AG08396 (cell line): ENCODE measurements around the gene PWP1.
A peak's percentile ranks its signal among the peaks of the same experiment; 100 is the strongest.
"Not testable (repeated sequence)": the region's sequence is repeated elsewhere in the genome, so short reads cannot be mapped to it uniquely, and the experiment has no call there.

Experiments used
- DNase-seq: peaks from one replicate; pipeline ENCODE4 v3.0.0; 2012; ENCODE audit warnings: low spot score, mixed read lengths

The PWP1 gene

DNA sequence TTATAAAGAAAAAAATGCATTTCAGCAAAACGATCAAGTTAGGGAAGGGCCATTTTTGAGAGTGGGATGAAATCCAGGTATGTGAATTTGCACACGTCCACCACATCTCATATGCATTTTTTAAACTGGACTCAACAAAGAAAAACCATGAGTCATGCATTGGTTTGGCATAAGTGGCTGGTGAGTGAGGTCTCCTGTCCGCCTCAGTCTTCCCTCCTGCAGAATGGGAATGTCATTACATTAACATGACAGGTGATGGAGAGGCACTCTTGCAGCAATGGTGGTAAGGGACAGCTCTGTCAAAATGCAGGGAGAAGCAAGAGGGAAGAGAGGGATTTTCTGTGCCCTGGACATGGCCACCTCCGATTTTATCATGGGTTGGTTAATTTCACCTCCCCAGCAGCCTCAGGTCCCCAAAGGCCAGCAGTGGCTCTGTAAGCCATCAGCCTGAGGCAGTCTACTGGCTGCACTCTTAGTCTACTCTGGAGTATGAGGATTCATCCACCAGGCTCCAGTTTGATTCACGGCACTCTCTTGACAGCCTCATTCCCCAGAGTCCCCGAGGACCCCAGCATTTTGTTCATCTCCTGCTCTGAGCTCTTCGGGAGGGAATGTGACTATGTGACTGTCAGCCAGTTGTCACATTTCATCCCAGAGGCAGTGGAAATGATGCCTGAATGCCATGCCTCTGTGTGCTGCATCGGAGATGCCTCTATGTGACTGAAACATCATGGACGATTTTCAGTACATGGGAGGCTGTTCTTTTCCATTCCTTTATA, 17.1 kb upstream of the PWP1 start:
- DNase-seq: no peak

GRCh38 chr12:107669946-107670345, 15.7 kb upstream of the PWP1 start:
- DNase-seq: no peak

GRCh38 chr12:107670999-107671643, 14.5 kb upstream of the PWP1 start:
- no peak for DNase-seq

GRCh38 chr12:107677671-107678070, 7.9 kb upstream of the PWP1 start:
- DNase-seq: no peak

- no peak for DNase-seq
Measured at GRCh38 chr12:107679336-107679735, 6.3 kb upstream of the PWP1 start.

DNA sequence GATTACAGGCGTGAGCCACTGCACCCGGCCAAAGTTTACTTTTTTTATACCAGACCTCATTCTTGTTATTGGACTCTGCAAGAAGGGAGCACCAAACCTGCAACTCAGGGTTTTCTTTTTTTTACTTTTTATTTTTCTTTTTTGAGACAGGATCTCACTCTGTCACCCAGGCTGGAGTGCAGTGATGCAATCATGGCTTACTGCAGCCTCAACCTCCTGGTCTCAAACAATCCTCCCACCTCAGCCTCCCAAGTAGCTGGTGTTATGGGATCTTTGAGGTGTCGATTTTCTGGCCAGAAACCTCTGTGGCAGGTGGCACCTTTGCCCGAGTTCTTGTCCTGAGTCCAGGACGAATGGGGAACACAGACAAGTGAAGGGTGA, 4.2 kb upstream of the PWP1 start:
- no peak for DNase-seq

DNA sequence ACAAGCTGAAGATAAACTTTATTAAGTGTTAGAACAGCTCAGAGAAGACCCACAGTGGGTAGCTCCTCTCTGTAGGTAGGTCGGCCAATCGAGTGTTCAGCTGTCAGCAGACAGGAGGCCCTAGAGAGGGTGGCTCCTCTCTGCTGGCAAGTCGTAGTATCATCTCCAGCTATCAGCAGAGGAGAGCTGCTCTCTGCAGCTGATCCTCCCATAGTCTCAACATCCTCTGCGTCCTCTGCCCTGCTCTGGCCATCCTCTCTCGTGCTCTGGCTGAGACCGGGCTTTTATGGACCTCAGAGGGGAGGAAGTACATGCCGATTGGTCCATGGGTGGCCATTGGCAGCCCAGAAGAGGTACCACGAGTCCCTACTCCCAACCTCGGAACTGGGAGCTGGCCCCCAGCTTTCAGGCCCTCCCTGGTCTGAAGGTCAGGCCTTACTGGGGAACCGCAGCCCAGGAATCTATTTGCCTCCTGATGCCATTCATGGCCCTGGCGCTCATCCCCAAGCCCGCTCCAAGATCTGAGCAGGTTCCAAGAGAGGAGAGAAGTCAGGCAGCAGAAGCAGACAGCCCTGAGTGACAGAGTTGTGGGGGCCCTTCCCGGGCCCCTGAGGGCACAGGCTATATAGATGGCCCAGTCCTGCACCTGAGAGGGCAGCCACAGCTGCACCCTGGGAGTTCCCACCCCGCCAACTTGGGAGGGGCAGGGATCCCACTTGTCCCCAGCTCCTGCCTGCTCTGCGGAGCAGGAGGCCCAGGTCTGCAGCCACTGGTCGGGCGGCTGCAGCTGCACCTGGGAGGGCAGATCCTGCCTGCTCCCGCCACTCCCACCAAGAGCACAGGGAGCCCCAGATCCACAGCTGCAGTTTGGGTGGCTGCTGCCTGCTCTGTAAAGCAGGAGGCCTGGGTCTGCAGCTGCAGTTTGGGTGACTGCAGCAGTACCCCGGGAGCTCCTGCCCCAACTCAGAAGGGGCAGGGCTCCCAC, 3.5 kb upstream of the PWP1 start:
- no peak for DNase-seq

DNA sequence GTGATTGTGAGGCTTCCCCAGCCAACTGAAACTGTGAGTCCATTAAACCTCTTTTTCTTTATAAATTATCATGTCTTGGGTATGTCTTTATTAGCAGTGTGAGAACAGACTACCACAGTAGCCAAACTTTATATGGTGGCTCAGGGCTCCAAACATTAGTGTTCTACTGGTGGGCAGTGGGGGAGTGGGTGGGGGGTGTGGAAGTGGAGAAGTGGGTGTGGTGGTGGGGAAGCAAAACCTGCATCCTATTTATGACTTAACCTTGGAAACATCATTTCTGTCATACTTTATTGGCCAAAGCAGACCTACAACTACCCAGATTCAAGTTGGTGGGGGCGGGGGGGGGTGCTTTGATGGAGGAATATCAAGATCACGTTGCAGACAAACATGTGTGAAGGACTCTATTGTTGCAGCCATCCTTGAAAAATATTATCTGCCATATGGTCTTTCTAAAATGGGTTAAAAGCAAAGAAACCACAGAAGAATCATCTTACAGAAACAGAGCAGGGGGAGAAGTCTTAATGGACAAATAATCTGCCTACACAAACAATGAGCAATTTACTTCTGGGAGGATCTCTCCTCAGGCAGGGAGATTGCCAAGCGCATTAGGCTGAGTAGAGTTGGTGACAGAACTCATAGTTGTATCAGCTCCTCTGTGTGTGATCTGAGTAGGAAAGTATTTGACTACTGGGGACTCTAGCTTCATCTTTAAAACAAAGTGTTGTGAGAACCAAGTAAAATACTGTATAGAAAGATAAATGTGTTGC, 1.4 kb upstream of the PWP1 start:
- DNase-seq: no peak

DNA sequence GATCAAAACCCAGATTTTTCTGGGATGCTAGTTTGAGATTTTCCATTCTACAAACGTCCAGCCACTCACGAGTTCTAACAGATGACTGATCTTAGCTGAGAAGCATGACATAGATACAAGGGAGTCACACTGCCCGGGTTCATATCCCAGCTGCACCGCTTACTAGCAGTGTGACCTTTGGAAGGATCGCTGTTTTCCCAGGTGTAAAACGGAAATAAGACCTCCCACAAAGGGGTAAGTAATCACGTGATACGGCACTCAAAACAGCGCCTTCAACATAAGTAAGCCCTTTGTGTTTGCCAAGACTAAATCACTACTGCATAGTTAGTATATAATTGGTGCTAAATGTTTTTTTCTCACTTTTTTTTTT, 624 bp upstream of the PWP1 start:
- DNase-seq: no peak

- peak; percentile 27 for DNase-seq
Measured at GRCh38 chr12:107695772-107696171, 10.2 kb downstream of the PWP1 start.

DNA sequence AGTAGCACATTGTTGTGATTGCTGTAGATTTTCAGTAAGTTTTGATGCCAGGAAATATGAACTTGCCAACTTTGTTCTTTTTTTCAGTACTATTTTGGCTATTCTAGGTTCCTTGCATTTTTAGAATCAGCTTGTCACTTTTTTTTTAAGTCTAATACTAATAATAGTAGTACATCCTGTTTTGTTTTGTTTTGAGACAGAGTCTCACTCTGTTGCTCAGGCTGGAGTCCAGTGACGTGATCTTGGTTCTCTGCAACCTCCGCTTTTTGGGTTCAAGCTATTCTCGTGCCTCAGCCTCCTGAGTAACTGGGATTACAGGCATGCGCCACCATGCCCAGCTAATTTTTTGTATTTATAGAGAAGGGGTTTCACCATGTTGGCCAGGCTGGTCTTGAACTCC, 16.5 kb downstream of the PWP1 start:
- no peak for DNase-seq

- DNase-seq: no peak
Measured at GRCh38 chr12:107704041-107704440, 18.4 kb downstream of the PWP1 start.

DNA sequence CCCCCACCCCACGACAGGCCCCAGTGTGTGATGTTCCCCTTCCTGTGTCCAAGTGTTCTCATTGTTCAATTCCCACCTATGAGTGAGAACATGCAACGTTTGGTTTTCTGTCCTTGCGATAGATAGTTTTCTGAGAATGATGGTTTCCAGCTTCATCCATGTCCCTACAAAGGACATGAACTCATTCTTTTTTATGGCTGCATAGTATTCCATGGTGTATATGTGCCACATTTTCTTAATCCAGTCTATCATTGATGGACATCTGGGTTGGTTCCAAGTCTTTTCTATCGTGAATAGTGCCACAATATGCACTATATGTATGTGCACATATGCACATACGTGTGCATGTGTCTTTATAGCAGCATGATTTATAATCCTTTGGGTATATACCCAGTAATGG, 19.9 kb downstream of the PWP1 start:
- DNase-seq: not testable (repeated sequence)

GRCh38 chr12:107715780-107716179, 30.2 kb downstream of the PWP1 start:
- no peak for DNase-seq

GRCh38 chr12:107718606-107719005, 33.0 kb downstream of the PWP1 start:
- DNase-seq: no peak

GRCh38 chr12:107727327-107727726, 41.7 kb downstream of the PWP1 start:
- not testable (repeated sequence) for DNase-seq

GRCh38 chr12:107727742-107728141, 42.1 kb downstream of the PWP1 start:
- not testable (repeated sequence) for DNase-seq

DNA sequence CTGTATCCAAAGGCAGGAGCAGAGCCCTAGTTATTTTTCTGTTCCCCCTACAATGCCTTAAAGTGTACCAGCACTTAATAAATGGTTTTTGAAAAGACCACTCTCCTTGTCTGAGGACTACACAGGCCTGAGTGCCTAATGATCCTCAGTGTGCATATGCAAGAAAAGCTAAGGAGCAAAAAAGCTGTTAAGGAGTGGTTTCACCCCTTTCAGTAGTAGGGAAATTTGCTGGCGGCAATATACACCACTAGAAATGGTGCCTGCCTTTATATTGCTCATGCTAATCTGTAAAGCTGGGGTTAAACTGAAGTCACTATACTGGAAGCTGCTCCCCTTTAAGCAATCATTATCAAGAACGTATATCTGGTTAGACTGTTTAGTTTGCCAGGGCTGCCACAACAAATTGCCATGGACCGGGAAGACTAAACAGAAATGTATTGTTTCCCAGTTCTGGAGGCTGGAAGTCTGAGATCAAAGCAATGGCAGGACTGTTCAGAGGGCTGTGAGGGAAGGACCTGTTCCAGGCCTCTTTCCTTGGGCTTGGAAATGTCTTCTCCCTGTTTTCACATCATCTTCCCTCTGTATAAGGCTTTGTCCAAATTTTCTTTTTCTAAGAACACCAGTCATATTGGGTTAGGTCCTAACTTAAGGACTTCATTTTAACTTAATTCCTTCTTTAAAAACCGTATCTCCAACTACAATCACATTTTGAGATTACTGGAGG, 45.2 kb downstream of the PWP1 start:
- no peak for DNase-seq

DNA sequence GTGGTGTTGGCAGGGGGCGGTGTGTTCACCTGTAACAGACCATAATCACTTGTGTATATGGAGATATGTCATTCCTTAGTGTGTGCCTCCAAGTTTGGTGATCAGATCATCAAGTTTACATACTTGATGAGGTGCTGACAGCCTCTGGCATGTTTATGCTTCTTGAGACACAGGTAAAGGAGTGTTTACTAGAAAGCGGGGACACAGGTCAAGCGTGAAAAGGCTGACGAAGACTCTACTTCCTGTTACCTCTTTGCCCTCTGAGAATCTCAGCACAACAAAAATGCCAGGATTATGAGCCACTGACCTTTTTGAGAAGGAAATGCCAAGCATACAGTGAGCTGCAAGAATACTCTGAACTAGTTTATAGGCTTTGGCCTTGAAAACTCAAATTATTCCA, 45.8 kb downstream of the PWP1 start:
- DNase-seq: no peak

DNA sequence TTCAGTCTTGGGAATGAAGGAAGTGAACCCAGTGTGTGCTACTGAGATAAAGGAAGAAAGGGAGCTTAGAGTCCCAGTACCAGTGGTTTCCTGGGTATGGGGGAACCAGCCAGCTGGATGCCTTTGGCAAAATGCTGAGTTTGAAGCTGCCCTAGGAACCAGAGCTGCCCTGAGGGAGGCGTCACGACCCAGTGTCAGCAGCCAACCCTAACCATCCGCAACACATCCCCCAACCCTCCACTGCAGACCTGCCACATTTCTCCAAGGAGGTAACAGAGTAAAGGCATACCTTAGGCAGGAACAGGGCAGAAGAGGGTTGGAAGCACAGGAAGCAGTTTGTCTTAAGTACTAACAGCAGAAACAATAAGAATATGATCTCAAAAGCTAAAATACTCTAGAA, 46.8 kb downstream of the PWP1 start:
- DNase-seq: no peak

DNA sequence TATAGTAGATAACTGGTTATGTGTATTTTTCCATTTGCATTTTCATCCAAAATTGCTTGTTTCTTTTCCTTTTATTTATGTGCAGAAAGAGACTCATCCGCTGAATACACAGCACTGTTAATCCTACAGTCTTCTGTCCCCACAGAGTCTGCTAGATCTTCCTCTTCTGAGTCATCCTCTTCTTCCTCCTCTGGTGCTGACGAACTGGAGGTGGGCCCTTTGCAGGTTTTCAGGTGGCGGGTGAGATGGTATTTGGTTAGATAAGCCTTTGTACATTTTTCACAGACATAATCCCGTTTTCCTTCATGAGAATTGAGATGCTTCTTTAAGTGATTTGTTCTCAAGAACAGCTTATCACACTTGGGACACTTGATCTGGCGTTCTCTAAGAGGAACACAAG, 48.5 kb downstream of the PWP1 start:
- DNase-seq: no peak
